Psoas muscle (tissue), 8 donors: ENCODE results near the gene ARHGDIA. TPM values are rescaled to one million over a fixed set of nuclear protein-coding genes. Genes with fewer than 3 reads are reported as not detected.

ENCODE experiments used
- ATAC-seq, 4 donors: fragments of 200-7000 bp; cut with Tn5 transposase; one replicate each; pipeline ENCODE4 v1.9.1; 2020; ENCODE audit warnings: moderate library complexity in 3 of 4, mild to moderate bottlenecking in 2 of 4
- DNase-seq, 2 donors: peaks; one replicate each; pipeline ENCODE4 v3.0.0-alpha.2; 2020
- H3K27ac ChIP-seq: fragments of 200-600 bp; one replicate; pipeline ENCODE4 v1.8.0; 2022
- H3K27me3 ChIP-seq, 3 donors: fragments of 200-600 bp in 1 of 3; one replicate each; pipeline versions ENCODE4 v1.6.1 to v1.8.0; 2013 to 2022; ENCODE audit warnings: low read length in 2 of 3, mild to moderate bottlenecking in 2 of 3, moderate library complexity in 1 of 3; ENCODE audit not compliant: insufficient read depth in 3 of 3
- H3K36me3 ChIP-seq, 2 donors: fragments of 200-600 bp in 1 of 2; one replicate each; pipeline versions ENCODE4 v1.6.1 to v1.8.0; 2013 to 2022; ENCODE audit warnings: low read depth in 1 of 2, mild to moderate bottlenecking in 1 of 2, moderate library complexity in 1 of 2; ENCODE audit not compliant: insufficient read depth in 1 of 2
- H3K4me1 ChIP-seq: fragments of 200-600 bp; one replicate; pipeline ENCODE4 v1.8.0; 2022
- H3K4me3 ChIP-seq: fragments of 200-600 bp; one replicate; pipeline ENCODE4 v1.8.0; 2022; ENCODE audit warnings: mild to moderate bottlenecking
- H3K9me3 ChIP-seq: fragments of 200-600 bp; one replicate; pipeline ENCODE4 v1.8.0; 2022
- CTCF ChIP-seq: fragments of 200-600 bp; IDR thresholded peaks from one replicate; pipeline ENCODE4 v1.8.0; 2022; ENCODE audit warnings: antibody characterized with exemption
- WGBS, 3 donors: extraction: QIAGEN DNeasy Blood & Tissue Kit; methylation state at CpG; one replicate each; pipeline versions ENCODE4 v1.1.6 to v1.1.7; 2013; 5-methylcytosine and 5-hydroxymethylcytosine counted together
- intact Hi-C, 2 donors: fragments of 100-400 bp; cut with DNase I; formaldehyde crosslinking; loops; one replicate each; pipeline versions ENCODE4 v1.11.0 to v1.14.2; 2022
- polyA plus RNA-seq, 3 donors: library from polyadenylated mRNA; stranded (reverse); fragments of 200-250 nt; gene quantifications; one replicate each; pipeline ENCODE4 v1.2.3, GENCODE V29; 2013
- total RNA-seq, 4 donors: library from RNA; stranded (reverse); fragmentation: NEBNext Ultra II Directional in 2 of 4; extraction: Animal tissue kit (Norgen Biotek cat#: 25700) in 2 of 4; gene quantifications; one replicate each; pipeline versions ENCODE4 v1.2.1 to v1.2.4, GENCODE V29; 2021 to 2023
- donor health status: healthy with polysubstance abuse.
- donor health status: DM: no; HTN: no; CAD: no; lungs with moderate emphysema.
- donor health status: Bipolar disorder and iron deficiency.
- donor health status: healthy.
- donor health status: DM: yes; HTN: yes; CAD: no.
- donor health status: DM: no; HTN: no; CAD: no.
- donor health status: DM: no; HTN: no; CAD: no.
- donor health status: DM: yes; HTN: yes; CAD: no.

The ARHGDIA gene
- total and polyA plus RNA-seq, 7 donors: 79.1 to 268 (median 149) TPM

GRCh38 chr17:81821147-81821546, 50.0 kb downstream of the ARHGDIA start:
- TF ChIP-seq CTCF: no peak
- Histone ChIP-seq H3K4me3 (peak overlapping the region; percentile 18), H3K27ac (peak overlapping the region; percentile 89), H3K4me1 (peaks cover 20% of the 10 kb centered on the region), H3K36me3 (no peaks in the 10 kb centered on the region), H3K27me3 (peaks cover 0 to 1% (median 0%) of the 10 kb centered on the region in 3 donors), H3K9me3 (no peaks in the 10 kb centered on the region)
- intact Hi-C loops: loop anchor here in 1 of 2 donors (5.0 kb wide), 1 partner anchor 36 kb away; no protein-coding TSS in a partner anchor
- 72 to 76% (median 75%) methylated on average over 8 of the region's 8 CpGs for WGBS, 3 donors
- ATAC-seq (peak; percentile 4 to 7 (median 5)), DNase-seq (no peak)

- WGBS, 3 donors: 29 to 50% (median 32%) methylated on average over 7 to 13 of the region's 13 CpGs
- Histone ChIP-seq H3K4me3 (no peak overlapping the region), H3K36me3 (no peaks in the 10 kb centered on the region), H3K27me3 (peaks cover 0 to 1% (median 0%) of the 10 kb centered on the region in 3 donors), H3K9me3 (no peaks in the 10 kb centered on the region), H3K4me1 (peaks cover 20% of the 10 kb centered on the region), H3K27ac (no peak overlapping the region)
- intact Hi-C loops: loop anchor here in 1 of 2 donors (5.0 kb wide), 1 partner anchor 38 kb away; no protein-coding TSS in a partner anchor
- DNase-seq: no peak
- TF ChIP-seq CTCF: no peak
- ATAC-seq: no peak
These were observed 51.4 kb downstream of the ARHGDIA start for GRCh38 chr17:81819708-81820107.

GRCh38 chr17:81817758-81818147, 53.4 kb downstream of the ARHGDIA start:
- WGBS, 3 donors: 44 to 53% (median 47%) methylated on average over 7 of the region's 7 CpGs
- H3K27me3 ChIP-seq: peaks cover 0 to 1% (median 0%) of the 10 kb centered on the region in 3 donors
- H3K27ac ChIP-seq: no peak overlapping the region
- H3K9me3 ChIP-seq: no peaks in the 10 kb centered on the region
- no peak overlapping the region for H3K4me3 ChIP-seq
- TF ChIP-seq CTCF: no peak
- intact Hi-C loops: no loop called here
- DNase-seq (no peak), ATAC-seq (no peak)
- H3K36me3 ChIP-seq: no peaks in the 10 kb centered on the region
- peaks cover 19% of the 10 kb centered on the region for H3K4me1 ChIP-seq

Other genes starting within 250 kb of the ARHGDIA start
Only the 30 nearest of the 31 such genes appear.
- gene TSPAN10, start 234.1 kb downstream of the ARHGDIA start, total RNA-seq: under 1 TPM in 2 of 4 donors, not detected in 2; 0.22 to 0.67 TPM
- gene TSPAN10, start 234.1 kb downstream of the ARHGDIA start, polyA plus RNA-seq: under 1 TPM; 0.09 to 0.39 (median 0.14) TPM
- gene PDE6G, start 214.8 kb downstream of the ARHGDIA start, total RNA-seq: under 1 TPM in 1 of 4 donors, not detected in 3; 0.64 TPM
- gene PDE6G, start 214.8 kb downstream of the ARHGDIA start, polyA plus RNA-seq: 1 to 10 TPM in 1 of 3 donors, under 1 TPM in 2; 0.25 to 1.5 (median 0.56) TPM
- gene OXLD1, start 204.7 kb downstream of the ARHGDIA start, total RNA-seq: 10 to 100 TPM; 15.5 to 23.6 (median 20.5) TPM
- gene OXLD1, start 204.7 kb downstream of the ARHGDIA start, polyA plus RNA-seq: 10 to 100 TPM; 35.1 to 44.9 (median 39.8) TPM
- gene CCDC137, start 204.6 kb downstream of the ARHGDIA start, total RNA-seq: 10 to 100 TPM in 1 of 4 donors, 1 to 10 TPM in 3; 4.8 to 14.9 (median 8.6) TPM
- 10 to 100 TPM; 11.3 to 47.4 (median 28.5) TPM for gene CCDC137, start 204.6 kb downstream of the ARHGDIA start, polyA plus RNA-seq
- gene ARL16, start 187.5 kb downstream of the ARHGDIA start, total RNA-seq: 10 to 100 TPM in 3 of 4 donors, 1 to 10 TPM in 1; 7.8 to 15.6 (median 11.9) TPM
- 10 to 100 TPM; 23.2 to 29.3 (median 29.1) TPM for gene ARL16, start 187.5 kb downstream of the ARHGDIA start, polyA plus RNA-seq
- 10 to 100 TPM; 38.6 to 74.5 (median 56.5) TPM for gene HGS, start 187.3 kb downstream of the ARHGDIA start, total RNA-seq
- 100 to 1,000 TPM in 2 of 3 donors, 10 to 100 TPM in 1; 62.3 to 158 (median 139) TPM for gene HGS, start 187.3 kb downstream of the ARHGDIA start, polyA plus RNA-seq
- gene MRPL12, start 168.0 kb downstream of the ARHGDIA start, total RNA-seq: 100 to 1,000 TPM in 2 of 4 donors, 10 to 100 TPM in 2; 93.0 to 175 (median 104) TPM
- gene MRPL12, start 168.0 kb downstream of the ARHGDIA start, polyA plus RNA-seq: 100 to 1,000 TPM; 222 to 558 (median 242) TPM
- 1 to 10 TPM; 2.4 to 6.3 (median 3.8) TPM for gene SLC25A10, start 159.1 kb downstream of the ARHGDIA start, total RNA-seq
- gene SLC25A10, start 159.1 kb downstream of the ARHGDIA start, polyA plus RNA-seq: 1 to 10 TPM; 5.9 to 7.0 (median 6.3) TPM
- gene GCGR, start 67.2 kb downstream of the ARHGDIA start, total RNA-seq: not detected
- gene GCGR, start 67.2 kb downstream of the ARHGDIA start, polyA plus RNA-seq: under 1 TPM in 2 of 3 donors, not detected in 1; 0.03 to 0.08 TPM
- 10 to 100 TPM; 20.5 to 47.6 (median 25.7) TPM for gene MCRIP1, start 38.0 kb downstream of the ARHGDIA start, total RNA-seq
- 100 to 1,000 TPM in 1 of 3 donors, 10 to 100 TPM in 2; 45.1 to 187 (median 57.1) TPM for gene MCRIP1, start 38.0 kb downstream of the ARHGDIA start, polyA plus RNA-seq
- 1,000 to 10,000 TPM in 3 of 4 donors, 100 to 1,000 TPM in 1; 976 to 2,217 (median 1,286) TPM for gene PPP1R27, start 36.3 kb downstream of the ARHGDIA start, total RNA-seq
- 100 to 1,000 TPM; 296 to 661 (median 603) TPM for gene PPP1R27, start 36.3 kb downstream of the ARHGDIA start, polyA plus RNA-seq
- 100 to 1,000 TPM; 244 to 361 (median 296) TPM for gene P4HB, start 10.8 kb downstream of the ARHGDIA start, total RNA-seq
- 100 to 1,000 TPM; 236 to 384 (median 267) TPM for gene P4HB, start 10.8 kb downstream of the ARHGDIA start, polyA plus RNA-seq
- gene ALYREF, start 20.2 kb upstream of the ARHGDIA start, total RNA-seq: 10 to 100 TPM; 23.0 to 58.4 (median 47.1) TPM
- gene ALYREF, start 20.2 kb upstream of the ARHGDIA start, polyA plus RNA-seq: 10 to 100 TPM; 37.5 to 79.8 (median 43.8) TPM
- gene ANAPC11, start 20.4 kb upstream of the ARHGDIA start, total RNA-seq: 100 to 1,000 TPM; 118 to 208 (median 135) TPM
- gene ANAPC11, start 20.4 kb upstream of the ARHGDIA start, polyA plus RNA-seq: 100 to 1,000 TPM; 273 to 369 (median 323) TPM
- under 1 TPM; 0.42 to 0.78 (median 0.55) TPM for gene NPB, start 30.9 kb upstream of the ARHGDIA start, total RNA-seq
- 1 to 10 TPM in 1 of 3 donors, under 1 TPM in 2; 0.73 to 2.9 (median 0.76) TPM for gene NPB, start 30.9 kb upstream of the ARHGDIA start, polyA plus RNA-seq
- gene PCYT2, start 40.1 kb upstream of the ARHGDIA start, total RNA-seq: 10 to 100 TPM; 10.2 to 26.9 (median 19.2) TPM
- 10 to 100 TPM; 13.2 to 14.1 (median 13.3) TPM for gene PCYT2, start 40.1 kb upstream of the ARHGDIA start, polyA plus RNA-seq
- gene SIRT7, start 46.8 kb upstream of the ARHGDIA start, total RNA-seq: 10 to 100 TPM in 1 of 4 donors, 1 to 10 TPM in 3; 3.9 to 10.2 (median 6.3) TPM
- gene SIRT7, start 46.8 kb upstream of the ARHGDIA start, polyA plus RNA-seq: 10 to 100 TPM in 2 of 3 donors, 1 to 10 TPM in 1; 5.7 to 14.2 (median 10.4) TPM
- gene MAFG, start 56.4 kb upstream of the ARHGDIA start, total RNA-seq: 10 to 100 TPM; 43.1 to 74.2 (median 53.7) TPM
- 10 to 100 TPM; 21.6 to 73.7 (median 26.6) TPM for gene MAFG, start 56.4 kb upstream of the ARHGDIA start, polyA plus RNA-seq
- 10 to 100 TPM in 2 of 4 donors, 1 to 10 TPM in 2; 5.4 to 12.5 (median 9.5) TPM for gene PYCR1, start 66.0 kb upstream of the ARHGDIA start, total RNA-seq
- gene PYCR1, start 66.0 kb upstream of the ARHGDIA start, polyA plus RNA-seq: 10 to 100 TPM in 2 of 3 donors, 1 to 10 TPM in 1; 8.3 to 23.2 (median 15.2) TPM
- gene MYADML2, start 75.9 kb upstream of the ARHGDIA start, total RNA-seq: 10 to 100 TPM in 3 of 4 donors, 1 to 10 TPM in 1; 9.7 to 58.0 (median 13.4) TPM
- 10 to 100 TPM in 1 of 3 donors, 1 to 10 TPM in 1, under 1 TPM in 1; 0.47 to 95.8 (median 9.1) TPM for gene MYADML2, start 75.9 kb upstream of the ARHGDIA start, polyA plus RNA-seq
- gene NOTUM, start 89.8 kb upstream of the ARHGDIA start, total RNA-seq: 1 to 10 TPM in 3 of 4 donors, under 1 TPM in 1; 0.92 to 1.9 (median 1.5) TPM
- under 1 TPM; 0.25 to 0.48 (median 0.44) TPM for gene NOTUM, start 89.8 kb upstream of the ARHGDIA start, polyA plus RNA-seq
- 10 to 100 TPM; 27.7 to 37.4 (median 35.0) TPM for gene ASPSCR1, start 106.3 kb upstream of the ARHGDIA start, total RNA-seq
- gene ASPSCR1, start 106.3 kb upstream of the ARHGDIA start, polyA plus RNA-seq: 10 to 100 TPM; 27.9 to 33.1 (median 33.0) TPM
- 10 to 100 TPM; 15.9 to 24.6 (median 19.7) TPM for gene CENPX, start 151.5 kb upstream of the ARHGDIA start, total RNA-seq
- 10 to 100 TPM; 53.8 to 79.4 (median 64.4) TPM for gene CENPX, start 151.5 kb upstream of the ARHGDIA start, polyA plus RNA-seq
- 1 to 10 TPM; 1.4 to 3.0 (median 1.9) TPM for gene LRRC45, start 152.0 kb upstream of the ARHGDIA start, total RNA-seq
- gene LRRC45, start 152.0 kb upstream of the ARHGDIA start, polyA plus RNA-seq: 1 to 10 TPM; 3.5 to 7.1 (median 4.0) TPM
- gene RAC3, start 160.3 kb upstream of the ARHGDIA start, total RNA-seq: not detected
- gene RAC3, start 160.3 kb upstream of the ARHGDIA start, polyA plus RNA-seq: under 1 TPM in 2 of 3 donors, not detected in 1; 0.05 to 0.83 TPM
- 100 to 1,000 TPM; 111 to 216 (median 155) TPM for gene DCXR, start 166.4 kb upstream of the ARHGDIA start, total RNA-seq
- gene DCXR, start 166.4 kb upstream of the ARHGDIA start, polyA plus RNA-seq: 100 to 1,000 TPM; 117 to 158 (median 147) TPM
- gene RFNG, start 180.5 kb upstream of the ARHGDIA start, total RNA-seq: 10 to 100 TPM; 27.1 to 37.3 (median 29.3) TPM
- 10 to 100 TPM; 31.0 to 40.7 (median 37.3) TPM for gene RFNG, start 180.5 kb upstream of the ARHGDIA start, polyA plus RNA-seq
- gene GPS1, start 180.6 kb upstream of the ARHGDIA start, total RNA-seq: 100 to 1,000 TPM in 2 of 4 donors, 10 to 100 TPM in 2; 89.8 to 112 (median 97.7) TPM
- 100 to 1,000 TPM in 2 of 3 donors, 10 to 100 TPM in 1; 87.1 to 114 (median 104) TPM for gene GPS1, start 180.6 kb upstream of the ARHGDIA start, polyA plus RNA-seq
- 100 to 1,000 TPM in 3 of 4 donors, 10 to 100 TPM in 1; 72.6 to 136 (median 104) TPM for gene DUS1L, start 194.5 kb upstream of the ARHGDIA start, total RNA-seq
- gene DUS1L, start 194.5 kb upstream of the ARHGDIA start, polyA plus RNA-seq: 100 to 1,000 TPM; 117 to 170 (median 133) TPM
- gene FASN, start 226.9 kb upstream of the ARHGDIA start, total RNA-seq: 10 to 100 TPM; 17.2 to 37.3 (median 23.4) TPM
- 10 to 100 TPM in 2 of 3 donors, 1 to 10 TPM in 1; 8.9 to 26.5 (median 12.0) TPM for gene FASN, start 226.9 kb upstream of the ARHGDIA start, polyA plus RNA-seq